Spinal cord (tissue), 10 donors: Measurements from ENCODE around the gene CCDC197. TPM values are rescaled to one million over a fixed set of nuclear protein-coding genes. Genes with fewer than 3 reads are reported as not detected.

Experiments used
- DNase-seq, 6 donors: peaks; one replicate each; pipeline versions ENCODE4 v3.0.0 to v3.0.0-alpha.2; 2013 to 2015; ENCODE audit warnings: low spot score in 6 of 6, low read depth in 4 of 6
- H3K27ac ChIP-seq: one replicate; pipeline ENCODE4 v1.5.1; 2013; ENCODE audit warnings: low read depth, low read length, control low read depth
- H3K27me3 ChIP-seq: one replicate; pipeline ENCODE4 v1.6.1; 2013; ENCODE audit warnings: low read length; ENCODE audit not compliant: control insufficient read depth, insufficient read depth
- H3K36me3 ChIP-seq: one replicate; pipeline ENCODE4 v1.6.1; 2013; ENCODE audit warnings: low read length; ENCODE audit not compliant: control insufficient read depth, insufficient read depth
- H3K4me1 ChIP-seq: one replicate; pipeline ENCODE4 v1.6.1; 2013; ENCODE audit warnings: low read length; ENCODE audit not compliant: control insufficient read depth, insufficient read depth
- H3K4me3 ChIP-seq: one replicate; pipeline ENCODE4 v1.5.1; 2013; ENCODE audit warnings: low read depth, low read length, control low read depth
- H3K9me3 ChIP-seq: one replicate; pipeline ENCODE4 v1.6.1; 2013; ENCODE audit warnings: low read length; ENCODE audit not compliant: control insufficient read depth, insufficient read depth
- WGBS: methylation state at CpG from one replicate; pipeline ENCODE4 v1.1.5; 2013; ENCODE audit warnings: missing lambda C conversion rate; ENCODE audit not compliant: insufficient coverage; 5-methylcytosine and 5-hydroxymethylcytosine counted together
- polyA plus RNA-seq, 2 donors: library from polyadenylated mRNA; unstranded; fragments of 120-200 nt; gene quantifications; one replicate each; pipeline ENCODE4 v1.2.1, GENCODE V29; 2013; ENCODE audit not compliant: insufficient read length in 2 of 2
- total RNA-seq, 2 donors: library from RNA; depleted of rRNA in 1 of 2; stranded (reverse); fragments of 120-200 nt in 1 of 2; fragments of >200 nt in 1 of 2; gene quantifications; one replicate each; pipeline versions ENCODE4 v1.2.3 to v1.2.4, GENCODE V29; 2013 to 2014
- donor health status: healthy.

The CCDC197 gene
- total and polyA plus RNA-seq, 4 donors: not detected

- Histone ChIP-seq H3K36me3 (peaks cover 5% of the 10 kb centered on the region), H3K27me3 (no peaks in the 10 kb centered on the region), H3K27ac (no peak overlapping the region), H3K4me3 (no peak overlapping the region), H3K9me3 (no peaks in the 10 kb centered on the region), H3K4me1 (peaks cover 8% of the 10 kb centered on the region)
- 73% methylated on average over 5 of the region's 8 CpGs for WGBS
- no peak for DNase-seq
These were observed 888 bp upstream of the CCDC197 start for GRCh38 chr14:93996130-93996695.

DNA sequence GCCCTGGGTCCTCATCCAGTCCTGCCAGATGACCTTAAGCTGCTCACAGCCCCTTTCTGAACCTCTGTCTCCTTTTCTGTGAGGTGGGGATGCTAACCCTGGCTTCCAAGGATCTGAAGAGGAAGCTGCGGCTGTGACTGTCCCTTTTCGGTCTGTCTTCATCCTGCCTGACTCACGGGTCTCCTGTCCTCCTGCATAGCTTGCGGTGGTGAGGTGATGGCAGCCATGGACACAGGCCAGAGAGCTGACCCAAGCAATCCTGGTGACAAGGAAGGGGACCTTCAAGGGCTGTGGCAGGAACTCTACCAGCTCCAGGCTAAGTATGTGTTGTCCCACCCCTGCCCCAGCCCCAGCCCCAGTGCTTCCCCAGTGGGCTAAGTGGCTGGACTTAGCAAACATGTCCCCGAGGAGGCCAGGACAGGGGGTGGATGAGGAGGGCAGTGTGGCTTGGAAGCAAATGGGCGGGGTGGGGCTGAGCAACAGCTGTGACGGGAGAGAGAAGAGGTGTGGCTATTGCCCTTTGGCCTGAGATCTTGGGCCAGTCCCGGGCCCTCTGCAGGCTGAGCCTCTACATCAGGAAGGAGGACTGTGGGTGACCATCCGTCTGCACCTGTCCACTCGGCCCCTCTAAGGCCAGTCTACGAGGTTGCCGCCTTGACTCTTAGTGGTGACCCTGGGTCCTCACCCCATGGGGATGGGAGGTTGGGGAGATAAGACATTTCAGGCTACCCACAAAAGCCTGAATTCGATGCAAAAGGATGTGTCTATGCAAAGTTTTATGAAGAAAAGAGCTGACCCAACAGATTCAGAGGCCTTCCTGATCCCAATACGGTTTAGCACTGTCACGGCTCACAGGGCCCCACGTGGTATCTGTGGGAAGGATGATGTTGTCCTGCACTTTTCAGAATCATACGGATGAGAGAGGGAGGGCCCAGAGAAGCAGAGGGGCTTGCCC is 1.1 kb downstream of the CCDC197 start:
- H3K27me3 ChIP-seq: peaks cover 4% of the 10 kb centered on the region
- H3K4me1 ChIP-seq: peaks cover 19% of the 10 kb centered on the region
- H3K4me3 ChIP-seq: no peak overlapping the region
- H3K27ac ChIP-seq: no peak overlapping the region
- WGBS: 87% methylated on average over 17 of the region's 17 CpGs
- H3K36me3 ChIP-seq: peaks cover 5% of the 10 kb centered on the region
- H3K9me3 ChIP-seq: no peaks in the 10 kb centered on the region
- DNase-seq: no peak

- no peak for DNase-seq
- H3K36me3 ChIP-seq: peaks cover 5% of the 10 kb centered on the region
- peaks cover 19% of the 10 kb centered on the region for H3K4me1 ChIP-seq
- no peak overlapping the region for H3K27ac ChIP-seq
- H3K9me3 ChIP-seq: no peaks in the 10 kb centered on the region
- no peak overlapping the region for H3K4me3 ChIP-seq
- H3K27me3 ChIP-seq: peaks cover 4% of the 10 kb centered on the region
- WGBS: 91% methylated on average over 7 of the region's 7 CpGs
These were observed 1.8 kb downstream of the CCDC197 start for GRCh38 chr14:93998871-93999403.

DNA sequence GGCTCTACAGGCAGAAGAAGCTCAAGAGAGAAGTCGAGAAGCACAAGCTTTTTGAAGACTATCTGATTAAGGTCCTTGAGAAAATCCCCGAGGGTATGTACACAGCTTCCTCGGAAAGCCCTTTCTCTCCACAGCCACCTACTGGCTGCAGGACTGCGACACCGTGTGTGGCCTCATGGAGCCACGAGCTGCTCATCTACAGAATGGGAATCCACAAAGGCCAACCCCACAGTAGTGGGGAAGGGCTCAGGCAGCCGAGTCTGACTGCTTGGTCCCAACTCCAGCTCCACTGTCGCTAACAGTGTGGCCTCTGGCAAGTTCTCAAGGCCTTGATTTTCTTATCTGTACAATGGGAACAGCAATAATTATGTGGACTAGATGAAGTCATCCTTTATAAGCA is 2.5 kb downstream of the CCDC197 start:
- Histone ChIP-seq H3K27me3 (peaks cover 4% of the 10 kb centered on the region), H3K36me3 (peaks cover 5% of the 10 kb centered on the region), H3K4me3 (no peak overlapping the region), H3K27ac (no peak overlapping the region), H3K9me3 (no peaks in the 10 kb centered on the region), H3K4me1 (peaks cover 19% of the 10 kb centered on the region)
- DNase-seq: no peak
- WGBS: 76% methylated on average over 4 of the region's 8 CpGs

DNA sequence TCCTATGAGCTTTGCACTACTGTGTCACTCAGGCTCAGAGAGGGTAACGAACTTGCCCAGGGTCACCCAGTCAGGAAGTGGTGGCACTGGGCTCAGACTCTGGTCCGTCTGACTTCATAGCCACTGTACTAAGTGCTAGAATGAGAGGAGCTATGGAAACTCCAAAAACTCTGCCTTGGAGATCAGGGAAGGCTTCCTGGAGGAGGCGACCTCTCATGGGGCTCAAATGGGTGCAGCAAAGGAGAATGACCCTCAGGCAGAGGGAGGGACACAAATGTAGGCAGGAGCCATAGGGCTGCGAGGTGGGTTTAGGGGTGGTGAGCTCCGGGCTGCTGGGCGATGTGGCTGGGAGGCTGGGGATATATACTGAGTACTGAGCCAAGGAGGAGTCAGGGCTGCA is 3.2 kb downstream of the CCDC197 start:
- no peaks in the 10 kb centered on the region for H3K9me3 ChIP-seq
- peaks cover 5% of the 10 kb centered on the region for H3K36me3 ChIP-seq
- WGBS: 94% methylated on average over 6 of the region's 6 CpGs
- no peak overlapping the region for H3K4me3 ChIP-seq
- no peak for DNase-seq
- no peak overlapping the region for H3K27ac ChIP-seq
- peaks cover 18% of the 10 kb centered on the region for H3K4me1 ChIP-seq
- peaks cover 4% of the 10 kb centered on the region for H3K27me3 ChIP-seq

DNA sequence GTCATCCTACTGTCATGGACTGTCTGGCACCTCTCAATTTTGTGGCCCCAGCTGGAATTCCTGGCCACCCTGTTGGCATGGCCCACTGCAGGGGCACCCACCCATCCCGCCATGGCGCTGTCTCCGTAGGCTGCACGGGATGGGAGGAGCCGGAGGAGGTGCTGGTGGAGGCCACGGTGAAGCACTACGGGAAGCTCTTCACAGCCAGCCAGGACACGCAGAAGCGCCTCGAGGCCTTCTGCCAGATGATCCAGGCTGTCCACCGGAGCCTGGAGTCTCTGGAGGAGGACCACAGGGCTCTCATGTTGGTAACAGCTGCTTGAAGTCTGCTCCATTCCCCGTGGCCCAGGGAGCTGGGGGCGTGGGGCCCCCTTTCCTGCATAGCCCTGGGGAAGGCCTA is 3.9 kb downstream of the CCDC197 start:
- no peaks in the 10 kb centered on the region for H3K9me3 ChIP-seq
- peaks cover 14% of the 10 kb centered on the region for H3K4me1 ChIP-seq
- no peak overlapping the region for H3K27ac ChIP-seq
- no peak overlapping the region for H3K4me3 ChIP-seq
- H3K36me3 ChIP-seq: peaks cover 5% of the 10 kb centered on the region
- 76% methylated on average over 13 of the region's 13 CpGs for WGBS
- DNase-seq: no peak
- H3K27me3 ChIP-seq: peaks cover 4% of the 10 kb centered on the region

- WGBS: 53% methylated on average over 17 of the region's 26 CpGs
- peaks cover 5% of the 10 kb centered on the region for H3K36me3 ChIP-seq
- DNase-seq: peak in 4 of 6 donors; percentile 13 to 91 (median 59)
- H3K9me3 ChIP-seq: no peaks in the 10 kb centered on the region
- H3K4me3 ChIP-seq: no peak overlapping the region
- peaks cover 4% of the 10 kb centered on the region for H3K27me3 ChIP-seq
- peaks cover 14% of the 10 kb centered on the region for H3K4me1 ChIP-seq
- no peak overlapping the region for H3K27ac ChIP-seq
These were observed 4.6 kb downstream of the CCDC197 start for GRCh38 chr14:94001501-94002396.

GRCh38 chr14:94003397-94003796 is 6.3 kb downstream of the CCDC197 start:
- DNase-seq: no peak
- H3K4me1 ChIP-seq: peaks cover 14% of the 10 kb centered on the region
- peaks cover 5% of the 10 kb centered on the region for H3K36me3 ChIP-seq
- no peaks in the 10 kb centered on the region for H3K9me3 ChIP-seq
- no peak overlapping the region for H3K4me3 ChIP-seq
- no peak overlapping the region for H3K27ac ChIP-seq
- H3K27me3 ChIP-seq: peaks cover 4% of the 10 kb centered on the region
- WGBS: 100% methylated on average over 4 of the region's 4 CpGs

- DNase-seq: no peak
- peaks cover 14% of the 10 kb centered on the region for H3K4me1 ChIP-seq
- peaks cover 3% of the 10 kb centered on the region for H3K36me3 ChIP-seq
- no peak overlapping the region for H3K27ac ChIP-seq
- H3K9me3 ChIP-seq: no peaks in the 10 kb centered on the region
- no peak overlapping the region for H3K4me3 ChIP-seq
- WGBS: 90% methylated on average over 8 of the region's 8 CpGs
- peaks cover 4% of the 10 kb centered on the region for H3K27me3 ChIP-seq
These were observed 6.9 kb downstream of the CCDC197 start for GRCh38 chr14:94004015-94004414.
